Left colon (tissue), 2 donors: Measurements from ENCODE around the gene KCNMB2. TPM values are rescaled to one million over a fixed set of nuclear protein-coding genes. Genes with fewer than 3 reads are reported as not detected.

Experiments
- ATAC-seq: fragments of 200-7000 bp; cut with Tn5 transposase; one replicate; pipeline ENCODE4 v1.9.1; 2020; ENCODE audit warnings: mild to moderate bottlenecking, moderate library complexity
- DNase-seq, 2 donors: peaks; one replicate each; pipeline ENCODE4 v3.0.0-alpha.2; 2020
- intact Hi-C, 2 donors: fragments of 100-400 bp; cut with DNase I in 1 of 2; cut with micrococcal nuclease in 1 of 2; formaldehyde crosslinking; loops; one replicate each; pipeline versions ENCODE4 v1.11.2 to v1.14.0; 2022; cut with DNase I, micrococcal nuclease
- total RNA-seq, 2 donors: library from RNA; stranded (reverse); fragmentation: NEBNext Ultra II Directional; extraction: Animal tissue kit (Norgen Biotek cat#: 25700); gene quantifications; one replicate each; pipeline ENCODE4 v1.2.1, GENCODE V29; 2021
- donor health status: DM: no; HTN: no; CAD: no.
- donor health status: DM: yes; HTN: yes; CAD: no.

KCNMB2 gene
- total RNA-seq, 2 donors from 2014 or later = 0.31 TPM; not detected in 1

- no peak for DNase-seq
- intact Hi-C loops = no loop called here
- no peak for ATAC-seq
These were observed 25.0 kb downstream of the KCNMB2 start for GRCh38 chr3:178561239-178561638.

- DNase-seq (no peak), ATAC-seq (no peak)
- intact Hi-C loops = no loop called here
These were observed 26.1 kb downstream of the KCNMB2 start for GRCh38 chr3:178562143-178562946.

GRCh38 chr3:178562947-178563232 is 26.7 kb downstream of the KCNMB2 start:
- intact Hi-C loops = no loop called here
- DNase-seq = no peak
- no peak for ATAC-seq

GRCh38 chr3:178567611-178568010 is 31.4 kb downstream of the KCNMB2 start:
- ATAC-seq (no peak), DNase-seq (no peak)
- intact Hi-C loops = no loop called here

- ATAC-seq (no peak), DNase-seq (no peak)
- intact Hi-C loops = no loop called here
These were observed 32.0 kb downstream of the KCNMB2 start for GRCh38 chr3:178568155-178568731.

GRCh38 chr3:178568911-178569310 is 32.7 kb downstream of the KCNMB2 start:
- ATAC-seq (no peak), DNase-seq (no peak)
- intact Hi-C loops = no loop called here

GRCh38 chr3:178569826-178570225 is 33.6 kb downstream of the KCNMB2 start:
- intact Hi-C loops = no loop called here
- ATAC-seq (no peak), DNase-seq (no peak)

GRCh38 chr3:178583963-178584575 is 47.8 kb downstream of the KCNMB2 start:
- DNase-seq (no peak), ATAC-seq (no peak)
- intact Hi-C loops = no loop called here

GRCh38 chr3:178584722-178585380 is 48.6 kb downstream of the KCNMB2 start:
- ATAC-seq (no peak), DNase-seq (no peak)
- intact Hi-C loops = no loop called here

- no peak for DNase-seq
These were observed 49.2 kb downstream of the KCNMB2 start for GRCh38 chr3:178585454-178585853.

GRCh38 chr3:178586076-178586475 is 49.8 kb downstream of the KCNMB2 start:
- intact Hi-C loops = no loop called here
- DNase-seq = no peak
- no peak for ATAC-seq

More at GRCh38 chr3:178585454-178585853, 49.2 kb downstream of the KCNMB2 start:
- no peak for ATAC-seq
- intact Hi-C loops = no loop called here

- intact Hi-C loops = no loop called here
- DNase-seq = no peak
These were observed 52.4 kb downstream of the KCNMB2 start for GRCh38 chr3:178588628-178589027.

GRCh38 chr3:178593786-178594185 is 57.5 kb downstream of the KCNMB2 start:
- DNase-seq (no peak), ATAC-seq (no peak)
- intact Hi-C loops = no loop called here

More at GRCh38 chr3:178588628-178589027, 52.4 kb downstream of the KCNMB2 start:
- no peak for ATAC-seq

GRCh38 chr3:178597371-178597770 is 61.1 kb downstream of the KCNMB2 start:
- ATAC-seq (no peak), DNase-seq (no peak)
- intact Hi-C loops = no loop called here

GRCh38 chr3:178602856-178603255 is 66.6 kb downstream of the KCNMB2 start:
- DNase-seq (no peak), ATAC-seq (no peak)
- intact Hi-C loops = no loop called here

GRCh38 chr3:178603735-178604134 is 67.5 kb downstream of the KCNMB2 start:
- intact Hi-C loops = no loop called here
- no peak for ATAC-seq
- DNase-seq = no peak

- no peak for DNase-seq
- intact Hi-C loops = no loop called here
- ATAC-seq = no peak
These were observed 82.0 kb downstream of the KCNMB2 start for GRCh38 chr3:178618197-178618596.

GRCh38 chr3:178618896-178619295 is 82.7 kb downstream of the KCNMB2 start:
- ATAC-seq = no peak
- no peak for DNase-seq
- intact Hi-C loops = no loop called here

GRCh38 chr3:178623666-178624255 is 87.5 kb downstream of the KCNMB2 start:
- intact Hi-C loops = no loop called here
- DNase-seq = no peak

GRCh38 chr3:178624276-178624675 is 88.0 kb downstream of the KCNMB2 start:
- DNase-seq (no peak), ATAC-seq (no peak)
- intact Hi-C loops = no loop called here

More at GRCh38 chr3:178623666-178624255, 87.5 kb downstream of the KCNMB2 start:
- ATAC-seq = no peak
